ENCODE results near the gene ITGB2.

The ITGB2 gene

DNA sequence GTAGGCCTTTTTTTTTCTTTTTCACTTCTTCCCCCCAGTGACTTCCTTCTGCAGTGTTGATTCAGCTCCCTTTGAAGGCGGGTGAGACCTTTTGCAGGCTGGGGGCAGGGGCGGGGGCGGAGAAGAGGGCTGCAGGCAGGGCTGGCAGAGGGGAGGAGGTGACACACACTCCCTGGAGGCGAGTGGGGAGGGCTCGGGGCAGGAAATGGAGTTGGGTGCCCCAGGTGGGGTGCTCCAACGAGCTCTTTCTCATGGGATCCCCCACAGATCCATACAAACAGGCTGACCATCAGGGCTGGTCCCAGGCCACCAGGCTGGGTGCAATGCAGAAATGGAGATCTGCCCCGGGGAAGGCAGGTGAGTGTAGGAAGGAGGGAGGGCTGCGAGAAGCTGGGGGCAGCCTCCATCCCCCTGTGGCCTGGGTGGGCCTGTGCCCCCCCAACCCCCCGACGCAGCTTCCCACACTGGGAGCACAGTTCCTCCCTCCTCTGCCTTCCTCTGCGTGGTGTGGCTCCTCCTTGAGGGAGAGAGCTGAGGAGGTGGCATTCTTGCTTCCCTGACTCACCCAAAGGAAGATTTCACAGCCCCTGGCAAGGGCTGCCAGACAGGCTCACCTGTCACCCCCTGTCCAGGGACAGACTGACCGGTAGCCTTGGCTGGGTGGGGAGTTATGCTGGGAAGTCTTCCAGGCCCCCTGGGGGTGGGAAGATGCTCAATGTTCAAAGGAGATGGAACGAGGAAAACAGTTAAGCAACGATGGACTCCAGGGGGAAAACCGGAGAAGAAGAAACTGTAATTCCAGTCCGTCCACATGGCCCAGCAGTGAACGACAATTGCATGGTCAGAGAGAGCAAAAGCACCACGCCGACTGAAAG is 7.1 kb upstream of the ITGB2 start:
- H3K4me3 ChIP-seq (ENCODE audit: low read depth, low read length): no peak overlapping the region
- peak; percentile 67 for DNase-seq (ENCODE audit: low read depth)
- TF ChIP-seq, protein P1, sequence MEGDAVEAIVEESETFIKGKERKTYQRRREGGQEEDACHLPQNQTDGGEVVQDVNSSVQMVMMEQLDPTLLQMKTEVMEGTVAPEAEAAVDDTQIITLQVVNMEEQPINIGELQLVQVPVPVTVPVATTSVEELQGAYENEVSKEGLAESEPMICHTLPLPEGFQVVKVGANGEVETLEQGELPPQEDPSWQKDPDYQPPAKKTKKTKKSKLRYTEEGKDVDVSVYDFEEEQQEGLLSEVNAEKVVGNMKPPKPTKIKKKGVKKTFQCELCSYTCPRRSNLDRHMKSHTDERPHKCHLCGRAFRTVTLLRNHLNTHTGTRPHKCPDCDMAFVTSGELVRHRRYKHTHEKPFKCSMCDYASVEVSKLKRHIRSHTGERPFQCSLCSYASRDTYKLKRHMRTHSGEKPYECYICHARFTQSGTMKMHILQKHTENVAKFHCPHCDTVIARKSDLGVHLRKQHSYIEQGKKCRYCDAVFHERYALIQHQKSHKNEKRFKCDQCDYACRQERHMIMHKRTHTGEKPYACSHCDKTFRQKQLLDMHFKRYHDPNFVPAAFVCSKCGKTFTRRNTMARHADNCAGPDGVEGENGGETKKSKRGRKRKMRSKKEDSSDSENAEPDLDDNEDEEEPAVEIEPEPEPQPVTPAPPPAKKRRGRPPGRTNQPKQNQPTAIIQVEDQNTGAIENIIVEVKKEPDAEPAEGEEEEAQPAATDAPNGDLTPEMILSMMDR (conservative IDR thresholded peaks at IDR 0.05; ENCODE audit: low read depth, low read length): peak; percentile 29

DNA sequence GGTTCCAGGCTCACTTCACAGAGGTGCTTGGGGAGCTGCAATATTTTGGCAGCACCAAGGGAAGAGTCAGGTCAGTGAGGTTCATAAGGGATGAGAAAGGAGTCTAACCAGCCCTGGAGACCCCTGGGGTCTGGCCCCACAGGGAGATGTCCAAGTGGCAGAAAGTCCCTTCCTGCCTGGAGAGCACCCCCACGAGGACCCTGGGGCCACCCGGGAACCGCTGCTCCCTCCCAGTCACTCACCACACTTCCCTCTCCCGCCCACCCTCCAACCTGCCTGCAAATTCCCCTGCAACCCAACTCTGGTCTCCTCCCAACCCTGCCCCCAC is 6.5 kb upstream of the ITGB2 start:
- TF ChIP-seq, protein P1 (conservative IDR thresholded peaks at IDR 0.05; ENCODE audit: low read depth, low read length): no peak
- DNase-seq (ENCODE audit: low read depth): no peak
- no peak overlapping the region for H3K4me3 ChIP-seq (ENCODE audit: low read depth, low read length)

DNA sequence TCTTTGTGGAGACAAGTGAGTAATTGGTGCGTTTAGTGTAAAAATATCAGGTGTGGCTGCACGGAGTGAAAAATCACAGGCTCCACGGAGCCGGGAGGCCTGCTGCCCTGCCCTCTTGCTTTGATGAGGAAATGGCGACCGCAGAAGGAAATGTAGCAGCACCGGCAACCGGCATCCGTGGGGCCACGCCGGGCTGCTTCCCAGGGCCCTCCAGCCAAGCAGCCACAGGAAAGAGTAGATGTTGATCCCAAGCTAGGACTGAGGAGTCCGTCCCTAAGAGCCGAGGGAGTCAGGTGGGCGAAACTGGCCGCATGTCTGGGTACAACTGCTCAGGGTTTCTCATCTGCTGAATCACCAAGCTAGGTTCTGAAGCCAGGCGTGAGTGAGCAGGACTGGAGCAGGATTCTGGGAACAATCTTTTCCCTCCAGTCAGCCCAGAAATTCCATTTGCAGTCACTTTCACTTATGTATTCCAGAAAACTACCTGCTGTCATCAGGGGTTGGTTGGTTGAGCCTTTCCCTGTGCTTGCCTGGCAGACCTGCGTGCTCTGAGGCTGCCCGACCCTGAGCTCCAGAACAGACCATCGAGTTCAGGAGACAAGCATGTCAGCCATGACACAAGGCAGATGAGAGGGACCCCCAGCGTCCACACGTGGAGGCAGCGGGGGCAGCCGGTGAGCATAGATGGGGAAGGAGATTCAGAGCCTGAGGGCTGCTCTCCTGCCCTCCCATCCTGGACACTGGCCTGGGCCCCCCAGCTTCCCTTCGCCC is 5.8 kb upstream of the ITGB2 start:
- no peak overlapping the region for H3K4me3 ChIP-seq (ENCODE audit: low read depth, low read length)
- TF ChIP-seq, protein P1 (conservative IDR thresholded peaks at IDR 0.05; ENCODE audit: low read depth, low read length): no peak
- no peak for DNase-seq (ENCODE audit: low read depth)

DNA sequence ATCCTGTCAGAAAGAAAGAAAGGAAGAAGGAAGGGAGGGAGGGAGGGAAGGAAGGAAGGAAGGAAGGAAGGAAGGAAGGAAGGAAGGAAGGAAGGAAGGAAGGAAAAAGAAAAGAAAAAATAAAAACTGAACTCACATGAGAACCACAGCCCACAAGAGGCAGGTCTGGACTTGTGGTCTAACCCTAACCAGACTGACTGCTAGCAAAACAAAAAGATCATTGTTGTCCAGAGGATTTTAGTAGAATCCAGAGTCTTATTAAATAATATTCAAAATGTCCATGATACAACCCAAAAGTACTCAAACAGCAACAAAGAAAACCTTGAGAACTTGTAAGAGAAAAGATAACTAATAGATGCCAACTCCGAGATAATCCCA is 4.7 kb upstream of the ITGB2 start:
- TF ChIP-seq, protein P1 (conservative IDR thresholded peaks at IDR 0.05; ENCODE audit: low read depth, low read length): no peak
- DNase-seq (ENCODE audit: low read depth): no peak
- H3K4me3 ChIP-seq (ENCODE audit: low read depth, low read length): no peak overlapping the region

DNA sequence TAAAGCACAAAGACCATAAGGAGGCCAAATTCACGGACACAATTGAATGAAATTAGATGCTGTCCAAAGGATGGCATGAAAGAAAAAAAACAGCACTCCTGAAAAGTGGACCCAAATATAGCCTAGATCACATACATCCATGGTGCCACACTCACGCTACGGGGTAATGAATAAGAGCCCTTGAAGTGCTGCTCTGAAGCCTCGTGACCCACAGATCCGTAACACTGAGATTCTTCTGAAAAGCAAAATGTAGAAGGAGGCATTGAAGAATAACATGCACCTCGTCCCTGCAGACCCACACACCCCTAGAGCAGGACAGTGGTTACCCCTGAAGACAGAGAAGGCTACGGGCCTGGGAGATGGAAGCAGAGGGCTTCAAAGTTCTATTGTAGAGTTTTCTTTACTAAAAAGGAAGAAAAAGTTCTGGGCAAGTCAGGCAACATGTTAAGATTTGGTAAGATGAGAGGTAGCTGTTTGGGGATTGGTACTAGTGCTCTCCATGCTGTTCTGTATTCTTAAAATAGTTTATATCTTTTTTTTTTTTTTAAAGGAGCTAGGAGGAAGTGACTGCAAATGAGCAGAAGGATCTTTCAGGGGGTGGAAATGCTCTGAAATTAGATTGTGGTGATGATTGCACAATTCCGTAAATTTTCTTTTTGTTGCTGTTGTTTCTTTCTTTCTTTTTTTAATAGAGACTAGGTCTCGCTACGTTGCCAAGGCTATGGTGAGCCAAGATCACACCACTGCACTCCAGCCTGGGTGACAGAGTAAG is 4.1 kb upstream of the ITGB2 start:
- H3K4me3 ChIP-seq (ENCODE audit: low read depth, low read length): no peak overlapping the region
- TF ChIP-seq, protein P1 (conservative IDR thresholded peaks at IDR 0.05; ENCODE audit: low read depth, low read length): no peak
- DNase-seq (ENCODE audit: low read depth): peak; percentile 76

DNA sequence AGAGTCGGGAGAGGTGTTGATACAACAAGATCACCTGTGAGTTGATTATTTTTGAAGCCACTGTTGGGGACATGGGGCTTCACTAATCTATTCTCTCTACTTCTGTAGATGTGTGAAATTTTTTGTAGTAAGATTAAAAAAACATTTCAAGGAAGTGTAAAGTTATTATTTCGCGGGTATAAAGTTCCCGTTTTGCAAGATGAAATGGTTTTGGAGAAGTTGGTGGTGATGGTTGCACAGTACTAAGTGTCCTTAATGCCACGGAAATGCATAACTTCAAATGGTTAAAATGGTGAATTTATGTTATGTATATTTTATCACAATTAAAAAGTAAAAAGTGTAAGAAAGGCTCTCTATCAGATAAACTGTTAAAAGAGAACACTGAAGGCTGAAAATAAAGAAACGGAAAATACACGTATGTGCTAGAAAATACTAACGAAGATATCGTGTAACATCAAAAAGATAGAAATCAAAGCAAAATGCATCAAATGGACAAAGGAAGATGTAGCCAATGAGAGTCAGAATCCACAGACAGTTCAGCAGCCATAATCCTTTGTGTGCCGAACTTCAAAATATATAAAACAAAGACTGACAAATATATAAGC is 2.9 kb upstream of the ITGB2 start:
- TF ChIP-seq, protein P1 (conservative IDR thresholded peaks at IDR 0.05; ENCODE audit: low read depth, low read length): no peak
- no peak overlapping the region for H3K4me3 ChIP-seq (ENCODE audit: low read depth, low read length)
- DNase-seq (ENCODE audit: low read depth): no peak
